ENCODE results near the gene CASP9.

The CASP9 gene

GRCh38 chr1:15445390-15446122 lies 78.5 kb downstream of the CASP9 start:
- no peak for DNase-seq (ENCODE audit: low read depth in 2 of 2)

DNA sequence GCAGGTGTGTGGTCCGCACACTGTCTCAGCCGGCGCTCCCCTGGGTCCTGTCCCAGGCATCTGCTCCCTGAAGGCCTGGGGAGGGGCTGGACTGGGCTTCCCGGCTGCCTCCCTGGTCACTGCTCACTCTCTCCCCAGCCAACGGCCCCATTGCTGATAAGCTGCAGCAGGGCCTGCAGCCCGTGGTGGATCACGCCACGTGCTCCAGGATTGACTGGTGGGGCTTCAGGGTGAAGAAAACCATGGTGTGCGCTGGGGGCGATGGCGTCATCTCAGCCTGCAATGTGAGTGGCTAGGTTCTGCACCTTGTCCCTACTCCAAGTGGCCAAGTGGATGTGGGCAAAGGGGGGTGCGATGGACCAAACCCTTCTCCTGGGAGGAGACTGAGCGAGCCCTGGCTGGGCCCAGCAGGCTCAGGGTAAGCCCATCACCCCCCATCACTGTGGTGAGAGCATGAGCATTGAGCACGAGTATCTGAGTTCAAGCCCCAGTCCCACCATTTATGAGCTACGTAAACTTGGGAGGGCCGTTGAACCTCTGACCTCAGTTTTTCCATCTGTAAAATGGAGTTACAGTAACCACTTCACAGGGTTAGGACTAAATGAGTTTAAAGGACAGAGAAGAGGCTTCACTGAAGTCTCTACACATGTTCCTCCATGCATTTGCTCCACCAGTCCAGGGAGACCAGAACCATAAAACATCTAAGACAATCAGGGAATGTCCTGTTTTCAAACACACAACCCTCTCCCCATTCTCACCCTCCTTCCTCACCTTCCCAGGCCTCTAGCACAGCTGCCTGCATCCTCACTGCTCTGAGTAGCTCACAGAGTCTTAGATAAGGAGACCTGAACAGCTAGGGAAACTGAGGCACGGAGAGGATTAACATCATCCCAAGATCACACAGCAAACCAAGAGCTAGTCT lies 79.3 kb downstream of the CASP9 start:
- no peak for DNase-seq (ENCODE audit: low read depth in 2 of 2)

GRCh38 chr1:15443281-15443680 lies 80.7 kb downstream of the CASP9 start:
- DNase-seq (ENCODE audit: low read depth in 2 of 2): no peak

DNA sequence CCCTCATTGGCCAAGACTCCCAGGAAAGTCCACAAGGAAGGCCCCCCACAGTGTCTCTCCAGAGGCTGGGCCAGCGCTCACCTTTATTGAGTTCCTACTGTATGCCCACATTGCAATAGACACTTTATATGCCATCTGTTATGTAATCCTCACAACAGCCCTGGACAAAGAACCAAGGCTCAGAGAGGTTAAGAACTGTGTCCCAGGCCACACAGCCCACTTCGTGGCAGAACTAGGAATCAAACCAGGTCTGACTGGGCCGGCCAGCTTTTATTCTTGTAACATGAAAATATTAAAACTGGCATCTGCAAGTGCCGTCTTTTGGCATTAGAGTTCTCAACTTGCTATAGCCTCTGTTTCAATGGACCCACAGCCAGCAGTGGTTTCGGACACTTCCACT lies 81.3 kb downstream of the CASP9 start:
- DNase-seq (ENCODE audit: low read depth in 2 of 2): no peak

DNA sequence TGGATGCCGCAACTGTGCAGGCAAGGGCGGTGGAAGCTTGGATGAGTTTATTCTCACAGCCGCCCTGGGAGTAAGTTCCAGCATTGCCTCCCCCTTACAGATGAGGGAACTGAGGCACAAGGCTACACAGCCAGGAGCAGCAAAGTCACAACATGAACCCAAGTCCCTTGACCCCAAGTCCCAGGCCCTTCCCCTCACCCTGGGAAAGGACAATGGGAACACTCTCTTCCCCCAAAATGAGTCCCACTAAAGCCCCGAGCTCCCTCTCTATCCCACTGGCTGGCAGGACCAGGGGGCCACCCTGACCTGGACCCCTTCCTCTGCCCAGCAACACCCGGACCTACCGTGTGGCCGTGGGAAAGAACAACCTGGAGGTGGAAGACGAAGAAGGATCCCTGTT lies 81.9 kb downstream of the CASP9 start:
- DNase-seq (ENCODE audit: low read depth in 2 of 2): no peak
